Fibroblast of lung (primary cell): Measurements from ENCODE around the gene TTC31.

ENCODE experiments used
- EZH2 ChIP-seq: IDR thresholded peaks from 2 replicates; pipeline ENCODE4 v1.5.1; 2012; ENCODE audit warnings: low read length, control low read depth, mild to moderate bottlenecking; ENCODE audit errors: missing control alignments
- TF ChIP-seq, protein P1 (sequence below), 2 donors: IDR thresholded peaks in 1 of 2; conservative IDR thresholded peaks in 1 of 2; 1 replicate in 1 of 2; 2 replicates in 1 of 2; pipeline ENCODE4 v1.5.1; 2011 to 2012; ENCODE audit warnings: low read length in 2 of 2, control low read depth in 1 of 2, inconsistent platforms in 1 of 2, low read depth in 1 of 2, mild to moderate bottlenecking in 1 of 2

DNA sequence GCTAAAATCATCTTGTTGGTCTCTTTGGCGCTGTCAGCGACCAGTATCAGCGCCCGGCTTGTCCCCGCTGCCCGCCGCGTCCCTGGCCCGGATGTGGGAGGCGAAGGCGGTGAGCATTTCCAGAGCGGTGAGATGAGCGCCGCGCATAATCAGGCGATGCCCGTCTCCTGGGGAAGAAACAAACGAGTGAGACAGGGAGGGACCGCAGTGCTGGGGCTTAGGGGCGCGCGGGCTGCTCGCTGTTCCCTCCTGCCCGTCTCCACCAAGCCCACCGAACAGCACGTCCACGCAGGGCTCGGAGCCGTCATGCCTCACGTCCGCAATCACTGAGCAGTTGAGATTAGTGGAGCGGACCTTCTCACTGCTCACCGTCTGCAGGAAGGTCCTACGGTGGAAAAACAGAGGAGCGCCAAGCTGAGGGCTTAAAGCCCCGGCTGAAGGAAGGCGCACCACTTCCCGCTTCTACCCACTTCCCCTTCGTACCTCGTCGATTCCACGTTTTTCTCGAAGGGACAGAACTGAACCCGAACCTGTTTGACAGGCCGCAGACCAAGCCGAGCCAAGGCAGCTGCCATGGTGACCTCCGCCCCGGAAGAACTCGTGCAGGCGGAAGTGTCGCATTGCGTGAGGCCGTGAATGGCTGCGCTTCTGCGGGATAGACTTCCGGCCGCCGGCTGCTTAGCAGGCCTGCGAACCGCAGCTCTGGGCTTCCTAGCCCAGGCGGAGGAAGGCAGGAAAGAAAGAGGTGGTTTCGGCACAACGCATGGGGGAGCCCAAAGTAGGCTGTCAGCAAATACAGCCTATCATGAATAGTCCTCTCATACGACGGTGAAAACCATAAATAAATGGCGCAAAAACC lies 10.6 kb upstream of the TTC31 start, which contains the start of gene MRPL53:
- TF ChIP-seq, protein P1, sequence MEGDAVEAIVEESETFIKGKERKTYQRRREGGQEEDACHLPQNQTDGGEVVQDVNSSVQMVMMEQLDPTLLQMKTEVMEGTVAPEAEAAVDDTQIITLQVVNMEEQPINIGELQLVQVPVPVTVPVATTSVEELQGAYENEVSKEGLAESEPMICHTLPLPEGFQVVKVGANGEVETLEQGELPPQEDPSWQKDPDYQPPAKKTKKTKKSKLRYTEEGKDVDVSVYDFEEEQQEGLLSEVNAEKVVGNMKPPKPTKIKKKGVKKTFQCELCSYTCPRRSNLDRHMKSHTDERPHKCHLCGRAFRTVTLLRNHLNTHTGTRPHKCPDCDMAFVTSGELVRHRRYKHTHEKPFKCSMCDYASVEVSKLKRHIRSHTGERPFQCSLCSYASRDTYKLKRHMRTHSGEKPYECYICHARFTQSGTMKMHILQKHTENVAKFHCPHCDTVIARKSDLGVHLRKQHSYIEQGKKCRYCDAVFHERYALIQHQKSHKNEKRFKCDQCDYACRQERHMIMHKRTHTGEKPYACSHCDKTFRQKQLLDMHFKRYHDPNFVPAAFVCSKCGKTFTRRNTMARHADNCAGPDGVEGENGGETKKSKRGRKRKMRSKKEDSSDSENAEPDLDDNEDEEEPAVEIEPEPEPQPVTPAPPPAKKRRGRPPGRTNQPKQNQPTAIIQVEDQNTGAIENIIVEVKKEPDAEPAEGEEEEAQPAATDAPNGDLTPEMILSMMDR (conservative IDR thresholded peaks at IDR 0.05 in 1 of 2, IDR thresholded peaks at IDR 0.05 in 1 of 2; ENCODE audit: low read depth in 1 of 2, low read length in 2 of 2) = no peak
- TF ChIP-seq EZH2 = no peak
